HG03469 (cell line): ENCODE data around the gene HAT1.

Experiments used
- ATAC-seq: cut with Tn5 transposase; IDR thresholded peaks from one replicate; pipeline ENCODE4 v1.9.1; 2021; ENCODE audit warnings: mild to moderate bottlenecking, moderate library complexity, moderate number of reproducible peaks; ENCODE audit not compliant: unreplicated experiment

Gene HAT1

DNA sequence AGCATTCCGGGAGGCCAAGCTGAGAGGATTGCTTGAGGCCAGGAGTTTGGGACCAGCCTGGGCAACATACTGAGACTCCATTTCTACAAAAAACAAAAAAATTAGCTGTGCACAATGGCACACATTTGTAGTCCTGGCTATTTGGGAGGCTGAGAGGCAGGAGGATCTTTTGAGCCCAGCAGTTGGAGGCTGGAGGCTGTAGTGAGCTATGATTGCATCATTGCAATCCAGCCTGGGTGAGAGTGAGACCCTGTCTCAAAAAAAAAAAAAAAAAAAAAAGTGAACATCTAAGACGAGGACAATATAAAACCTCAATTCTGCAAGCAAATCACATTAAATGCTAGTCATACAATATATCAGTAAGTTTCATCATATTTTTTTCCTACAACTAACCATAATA, 2.8 kb upstream of the HAT1 start:
- ATAC-seq, result no peak

DNA sequence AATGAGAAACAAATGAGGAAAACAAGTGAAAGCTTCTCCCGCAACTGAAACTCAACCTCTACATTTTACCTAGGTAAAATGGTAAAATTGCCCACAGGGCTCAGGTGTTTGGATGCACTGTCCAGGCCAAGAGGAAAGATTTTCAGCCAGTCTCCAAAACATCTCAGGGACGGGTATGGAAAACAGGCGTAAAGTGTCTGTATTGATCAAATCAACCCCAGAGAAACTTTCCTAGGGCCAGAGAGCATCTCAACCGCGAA, 361 bp upstream of the HAT1 start:
- ATAC-seq, result no peak

DNA sequence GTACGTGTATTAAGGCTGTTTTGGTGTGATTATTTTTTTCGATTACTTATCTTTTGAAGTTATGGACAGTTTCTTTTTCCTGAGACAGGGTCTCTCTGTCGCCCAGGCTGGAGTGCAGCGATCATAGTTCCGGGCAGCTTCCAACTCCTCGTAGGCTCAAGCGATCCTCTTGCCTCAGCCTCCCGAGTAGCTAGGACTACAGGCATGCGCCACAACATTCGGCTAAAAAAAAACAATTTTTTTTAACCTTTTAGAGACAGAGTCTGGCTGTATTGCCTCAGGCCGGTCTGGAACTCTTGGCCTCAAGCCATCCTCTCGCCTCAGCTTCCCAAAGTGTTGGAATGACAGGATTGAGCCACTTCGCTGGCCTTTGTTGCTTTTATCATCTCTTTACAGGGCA, 945 bp downstream of the HAT1 start:
- no peak for ATAC-seq

DNA sequence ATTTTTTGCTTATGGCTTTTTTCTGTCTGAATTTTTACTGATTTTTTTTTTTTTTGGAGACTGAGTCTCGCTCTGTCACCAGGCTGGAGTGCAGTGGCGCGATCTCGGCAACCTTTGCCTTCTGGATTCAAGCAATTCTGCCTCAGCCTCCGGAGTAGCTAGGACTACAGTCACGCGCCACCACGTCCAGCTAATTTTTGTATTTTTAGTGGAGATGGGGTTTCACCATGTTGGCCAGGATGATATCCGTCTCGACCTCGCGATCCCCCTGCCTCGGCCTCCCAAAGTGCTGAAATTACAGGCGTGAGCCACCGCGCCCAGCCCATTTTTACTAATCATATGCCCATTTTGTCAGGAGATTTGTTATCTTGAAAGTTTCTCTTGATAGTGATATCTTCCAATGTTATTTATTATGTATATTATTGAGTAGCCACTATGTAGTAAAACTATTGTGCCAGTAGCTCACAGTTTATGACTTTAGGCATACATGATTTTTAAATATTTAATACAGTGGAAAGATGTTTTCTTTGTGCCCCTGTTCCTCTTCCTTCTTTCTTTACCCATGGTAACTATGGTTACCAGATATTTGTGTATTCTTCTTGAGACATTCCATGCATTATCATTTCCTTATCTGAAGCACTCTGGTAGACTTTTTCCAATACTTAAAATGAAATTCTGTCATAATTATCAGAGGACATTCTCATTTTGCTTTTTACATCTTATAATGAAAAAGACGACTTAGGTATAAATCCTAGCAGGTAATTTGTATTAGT, 2.1 kb downstream of the HAT1 start:
- ATAC-seq, result no peak

DNA sequence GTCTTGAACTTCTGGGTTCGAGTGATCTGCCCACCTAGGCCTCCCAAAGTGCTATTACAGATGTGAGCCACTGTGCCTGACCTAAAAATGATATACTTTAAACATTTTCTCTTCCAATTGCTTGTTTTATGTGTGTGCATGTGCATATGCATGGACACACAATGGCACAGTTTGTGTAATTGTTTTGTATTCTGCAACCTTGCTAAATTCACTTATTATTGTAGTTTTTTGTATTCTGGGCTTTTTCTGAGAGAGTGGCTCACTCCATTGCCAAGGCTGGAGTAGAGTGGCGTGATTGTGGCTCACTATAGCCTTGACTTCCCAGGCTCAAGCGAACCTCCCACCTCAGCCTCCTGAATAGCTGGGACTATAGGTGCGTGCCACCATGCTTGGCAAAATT, 8.1 kb downstream of the HAT1 start:
- no peak for ATAC-seq

DNA sequence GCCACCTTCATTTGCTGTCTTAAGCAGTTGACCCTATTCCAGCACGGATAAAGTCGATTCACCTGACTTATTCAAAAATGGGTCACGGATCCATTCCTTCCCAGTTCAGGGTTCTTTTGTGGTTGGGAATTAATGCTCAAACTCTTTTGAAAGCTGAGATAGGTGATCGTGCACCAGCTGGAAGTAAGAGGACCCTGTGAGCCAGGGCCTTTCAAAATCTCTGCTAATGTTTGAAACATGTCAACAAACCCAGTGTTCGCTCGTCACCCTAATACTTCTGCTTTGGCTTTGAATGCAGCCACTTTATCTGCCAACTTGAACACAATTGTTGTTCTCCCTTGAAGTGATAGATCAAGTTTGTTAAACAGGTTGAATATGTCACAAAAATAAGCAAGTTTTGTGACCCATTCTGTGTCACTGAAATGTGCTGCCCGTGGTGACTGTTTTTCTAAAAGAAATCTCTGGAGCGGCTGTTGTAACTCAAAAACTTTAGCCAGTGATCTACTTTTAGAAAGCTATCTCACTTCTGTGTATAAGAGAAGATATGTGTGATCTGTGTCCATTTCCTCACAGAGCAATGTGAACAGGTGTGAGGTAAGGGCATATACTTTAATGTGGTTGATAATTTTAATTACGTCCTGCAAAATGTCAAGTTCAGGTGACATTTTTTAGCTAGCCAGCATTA, 16.9 kb downstream of the HAT1 start:
- no peak for ATAC-seq

DNA sequence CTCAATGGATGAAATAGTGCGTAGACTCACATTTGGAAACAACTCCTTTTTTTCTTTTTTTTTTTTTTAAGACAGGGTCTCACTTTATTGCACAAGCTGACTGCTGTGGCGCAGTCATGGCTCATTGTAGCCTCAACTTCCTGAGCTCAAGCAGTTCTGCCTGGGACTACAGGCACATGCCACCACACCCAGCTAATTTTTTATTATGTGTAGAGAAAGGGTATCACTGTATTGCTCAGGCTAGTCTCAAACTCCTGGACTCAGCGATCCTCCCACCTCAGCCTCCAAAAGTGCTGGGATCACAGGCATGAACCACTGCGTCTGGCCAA, 17.4 kb downstream of the HAT1 start:
- ATAC-seq, result no peak

DNA sequence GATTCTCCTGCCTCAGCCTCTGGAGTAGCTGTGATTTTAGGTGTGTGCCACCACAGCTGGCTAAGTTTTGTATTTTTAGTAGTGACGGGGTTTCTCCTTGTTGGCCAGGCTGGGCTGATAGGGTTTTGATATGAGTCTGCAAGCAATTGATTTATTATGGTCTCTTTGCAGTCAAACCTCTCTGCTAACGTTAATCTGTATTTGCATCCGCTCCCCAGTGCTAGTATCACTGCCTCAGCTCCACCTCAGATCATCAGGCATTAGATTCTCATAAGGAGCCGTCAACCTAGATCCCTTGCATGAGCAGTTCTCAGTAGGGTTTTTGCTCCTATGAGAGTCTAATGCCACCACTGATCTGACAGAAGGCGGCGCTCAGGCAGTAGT, 19.0 kb downstream of the HAT1 start:
- ATAC-seq, result no peak

DNA sequence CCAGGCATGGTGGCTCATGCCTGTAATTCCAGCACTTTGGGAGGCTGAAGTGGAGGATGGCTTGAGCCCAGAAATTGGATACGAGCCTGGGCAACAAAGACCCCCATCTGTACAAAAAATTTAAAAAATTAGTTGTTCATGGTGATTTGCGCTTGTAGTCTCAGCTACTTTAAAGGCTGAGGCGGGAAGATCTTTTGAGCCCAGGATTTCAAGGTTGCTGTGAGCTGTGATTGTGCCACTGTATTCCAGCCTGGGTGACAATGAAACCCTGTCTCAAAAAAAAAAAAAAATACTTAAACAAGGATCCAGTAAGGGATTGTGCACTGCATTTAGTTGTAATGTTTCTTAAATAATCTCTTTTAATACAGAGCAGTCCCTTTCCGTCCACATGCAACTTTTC, 21.6 kb downstream of the HAT1 start:
- no peak for ATAC-seq

DNA sequence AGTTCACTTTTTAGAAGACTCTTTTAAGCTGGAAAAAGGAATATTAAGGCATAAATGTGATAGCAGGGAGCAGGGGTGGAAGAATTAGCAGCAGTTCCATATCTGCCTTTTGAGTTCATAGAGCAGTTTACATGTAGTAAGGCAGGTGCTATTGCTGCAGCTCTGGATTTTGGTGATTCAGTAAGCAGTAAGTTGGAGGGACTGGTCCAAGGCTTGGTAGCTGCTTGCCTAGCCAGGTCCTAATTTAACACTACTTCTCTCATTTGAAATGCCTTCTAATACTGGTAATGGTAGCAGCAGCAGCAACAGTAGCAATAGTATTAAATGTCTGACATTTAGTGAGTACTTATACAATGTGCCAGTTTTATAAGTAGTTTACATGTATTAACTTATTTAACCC, 30.0 kb downstream of the HAT1 start:
- ATAC-seq, result no peak

DNA sequence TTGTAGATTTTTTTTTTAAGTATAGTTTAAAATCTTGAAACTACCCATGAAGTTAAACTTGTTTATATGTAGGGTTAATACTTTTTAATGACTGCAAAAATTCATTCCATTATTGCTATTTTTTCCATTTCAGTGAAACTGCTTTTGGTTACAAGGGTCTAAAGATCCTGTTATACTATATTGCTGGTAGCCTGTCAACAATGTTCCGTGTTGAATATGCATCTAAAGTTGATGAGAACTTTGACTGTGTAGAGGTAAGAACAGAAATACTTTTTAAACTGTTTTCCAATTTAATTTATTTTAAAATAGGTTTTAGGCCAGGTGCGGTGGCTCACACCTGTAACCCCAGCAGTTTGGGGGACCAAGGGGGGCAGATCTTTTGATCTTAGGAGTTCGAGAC, 30.5 kb downstream of the HAT1 start:
- ATAC-seq, result no peak

DNA sequence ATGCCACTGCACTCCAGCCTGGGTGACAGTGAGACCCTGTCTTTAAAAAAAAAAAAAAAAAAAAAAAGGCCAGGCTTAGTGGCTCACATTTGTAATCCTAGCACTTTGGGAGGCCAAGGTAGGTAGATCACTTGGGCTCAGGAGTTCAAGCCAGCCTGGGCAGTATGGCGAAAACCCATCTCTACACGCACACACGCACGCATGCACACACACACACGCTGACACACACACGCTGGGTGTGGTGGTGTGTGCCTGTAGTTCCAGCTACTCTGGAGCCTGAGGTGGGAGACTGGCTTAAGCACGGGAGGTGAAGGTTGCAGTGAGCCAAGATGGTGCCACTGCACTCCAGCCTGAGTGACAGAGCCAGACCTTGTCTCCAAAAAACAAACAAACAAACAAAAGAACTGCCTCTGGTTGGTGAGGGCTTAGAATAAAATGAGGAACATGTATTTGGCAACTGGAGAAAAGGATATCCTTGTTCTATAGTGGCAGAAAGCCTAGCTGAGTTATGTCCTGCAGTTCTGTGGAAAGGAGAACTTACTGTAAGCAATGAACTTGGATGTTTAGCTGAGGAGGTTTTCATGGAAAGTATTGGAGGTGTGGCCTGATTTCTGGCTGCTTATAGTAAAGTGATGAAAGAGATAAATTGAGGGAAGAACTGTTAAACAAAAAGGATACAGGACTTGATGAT, 34.0 kb downstream of the HAT1 start:
- no peak for ATAC-seq

DNA sequence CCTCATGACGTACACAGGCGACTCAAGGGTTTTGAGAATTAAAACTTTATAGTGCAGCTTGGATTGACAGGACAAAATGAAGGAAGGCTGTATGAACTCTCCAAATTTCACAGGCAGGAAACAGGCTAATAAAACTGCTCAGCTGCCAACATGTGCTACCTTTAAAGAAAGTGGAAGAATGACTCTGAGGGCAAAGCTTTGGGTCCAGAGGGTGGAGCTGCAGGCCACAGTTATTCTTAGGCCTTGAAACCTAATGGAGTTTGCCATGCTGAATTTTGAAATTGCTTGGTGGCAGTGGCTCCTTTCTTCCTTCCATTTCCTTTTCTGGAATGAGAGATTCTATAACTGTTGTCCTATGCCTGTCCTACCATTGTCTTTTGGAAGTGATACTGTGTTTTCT, 34.8 kb downstream of the HAT1 start:
- no peak for ATAC-seq

DNA sequence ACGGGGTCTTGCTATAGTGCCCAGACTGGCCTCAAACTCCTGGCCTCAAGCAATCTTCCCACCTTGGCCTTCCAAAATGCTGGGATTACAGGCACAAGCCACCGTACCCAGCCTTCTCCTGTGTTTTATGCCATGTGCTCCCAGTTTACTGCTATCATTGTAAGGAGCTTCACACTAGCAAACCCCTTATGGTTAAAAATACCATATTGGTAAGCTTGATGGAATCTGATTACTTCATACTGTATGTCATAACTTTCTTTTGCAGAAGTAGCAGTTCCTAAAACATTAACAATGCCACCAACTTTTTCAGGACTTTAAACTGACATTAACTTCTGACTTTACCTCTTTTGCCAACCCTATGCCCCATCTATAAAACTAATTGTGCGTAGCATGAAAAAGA, 36.2 kb downstream of the HAT1 start:
- ATAC-seq, result no peak

DNA sequence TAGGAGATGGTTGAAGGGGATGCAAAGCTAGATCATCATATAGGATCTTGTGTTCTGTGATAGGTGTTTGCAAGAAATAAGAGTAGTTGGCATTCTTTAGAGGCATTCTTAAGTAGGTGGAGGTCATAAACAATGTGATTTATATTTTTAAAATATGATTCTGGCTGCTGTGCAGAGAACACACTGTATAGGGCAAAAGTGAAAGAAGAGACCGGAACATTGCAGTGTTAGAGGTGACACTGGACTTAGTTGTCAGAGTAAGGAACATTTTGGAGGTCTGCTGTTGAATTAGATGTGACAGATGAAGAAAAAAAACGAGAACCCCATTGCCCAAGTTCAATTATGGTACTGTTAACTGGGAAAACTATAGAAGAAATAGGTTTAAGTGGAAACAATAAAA, 37.7 kb downstream of the HAT1 start:
- ATAC-seq, result no peak

DNA sequence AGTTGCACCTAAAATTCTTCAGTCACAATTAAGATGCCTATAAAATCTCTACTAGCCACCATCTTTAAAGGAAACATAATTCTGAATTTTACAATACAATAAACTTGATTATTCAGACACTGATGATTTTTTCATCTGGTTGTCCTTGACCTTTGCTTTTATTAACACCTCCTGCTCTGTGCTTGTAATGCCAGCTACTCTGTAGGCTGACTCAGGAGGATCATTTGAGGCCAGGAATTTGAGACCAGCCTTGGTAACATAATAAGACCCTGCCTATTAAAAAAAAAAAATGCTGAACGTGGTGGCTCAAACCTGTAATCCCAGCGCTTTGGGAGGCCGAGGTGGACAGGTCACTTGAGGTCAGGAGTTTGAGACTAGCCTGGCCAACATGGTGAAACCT, 38.3 kb downstream of the HAT1 start:
- no peak for ATAC-seq

DNA sequence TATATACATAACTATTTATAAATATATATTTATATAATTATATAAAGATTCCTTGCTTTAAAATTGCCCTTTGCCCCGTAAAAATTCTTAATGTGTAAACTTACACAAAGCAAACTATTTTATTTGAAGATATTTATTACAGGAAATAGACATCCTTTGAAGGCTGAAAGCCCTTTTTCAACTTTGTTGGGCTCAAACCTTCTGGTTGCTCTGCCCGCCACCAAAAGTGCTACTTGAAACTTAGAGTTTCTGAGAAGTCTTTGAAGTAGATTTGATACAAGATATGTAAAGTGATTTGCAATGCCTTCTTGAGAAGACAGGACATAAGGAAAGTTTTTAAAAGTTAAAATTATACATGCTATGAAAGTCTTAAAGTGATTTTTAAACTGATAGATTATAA, 40.9 kb downstream of the HAT1 start:
- ATAC-seq, result no peak

DNA sequence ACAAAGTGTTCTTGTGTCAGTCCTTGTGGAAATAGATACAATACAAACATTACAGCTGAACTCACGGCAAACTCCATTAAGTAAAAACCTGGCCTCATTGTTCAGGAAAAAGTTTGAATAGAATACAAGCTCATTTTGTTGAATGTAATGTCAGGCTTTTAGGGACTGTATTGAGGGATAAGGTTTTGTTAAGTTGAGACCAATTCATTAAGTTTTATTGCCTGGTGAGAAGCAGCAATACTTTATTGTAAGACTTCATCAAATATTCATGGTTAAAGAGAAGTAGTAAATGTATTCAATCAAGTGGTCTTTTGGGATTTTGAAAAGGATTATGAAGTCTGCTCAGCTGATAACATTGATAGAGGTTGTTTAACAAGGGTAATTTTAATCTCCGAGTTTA, 42.0 kb downstream of the HAT1 start:
- no peak for ATAC-seq

DNA sequence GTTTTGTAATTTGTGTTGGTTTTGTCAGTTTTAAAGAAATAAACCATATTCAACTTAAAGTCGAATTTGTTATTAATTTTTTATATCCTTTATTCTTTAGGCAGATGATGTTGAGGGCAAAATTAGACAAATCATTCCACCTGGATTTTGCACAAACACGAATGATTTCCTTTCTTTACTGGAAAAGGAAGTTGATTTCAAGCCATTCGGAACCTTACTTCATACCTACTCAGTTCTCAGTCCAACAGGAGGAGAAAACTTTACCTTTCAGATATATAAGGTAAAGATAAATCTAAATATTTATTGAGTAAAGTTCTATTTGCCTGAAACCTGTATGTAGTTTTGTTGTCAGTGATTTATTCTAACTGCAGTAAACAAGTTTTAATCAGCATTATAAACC, 43.0 kb downstream of the HAT1 start:
- no peak for ATAC-seq

DNA sequence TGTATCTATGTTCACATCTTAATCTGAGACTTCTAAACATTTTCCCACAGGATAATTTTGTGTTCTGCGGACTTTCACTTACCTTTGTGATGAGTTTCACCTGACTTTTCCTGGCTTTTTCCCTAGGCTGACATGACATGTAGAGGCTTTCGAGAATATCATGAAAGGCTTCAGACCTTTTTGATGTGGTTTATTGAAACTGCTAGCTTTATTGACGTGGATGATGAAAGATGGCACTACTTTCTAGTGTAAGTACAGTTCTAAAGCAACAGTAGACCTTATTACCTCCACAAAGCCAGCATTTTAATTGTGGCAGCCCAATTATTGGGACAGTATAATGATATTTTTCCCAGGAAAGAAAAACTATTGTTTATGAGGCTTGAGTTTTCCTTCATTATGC, 43.4 kb downstream of the HAT1 start:
- no peak for ATAC-seq

DNA sequence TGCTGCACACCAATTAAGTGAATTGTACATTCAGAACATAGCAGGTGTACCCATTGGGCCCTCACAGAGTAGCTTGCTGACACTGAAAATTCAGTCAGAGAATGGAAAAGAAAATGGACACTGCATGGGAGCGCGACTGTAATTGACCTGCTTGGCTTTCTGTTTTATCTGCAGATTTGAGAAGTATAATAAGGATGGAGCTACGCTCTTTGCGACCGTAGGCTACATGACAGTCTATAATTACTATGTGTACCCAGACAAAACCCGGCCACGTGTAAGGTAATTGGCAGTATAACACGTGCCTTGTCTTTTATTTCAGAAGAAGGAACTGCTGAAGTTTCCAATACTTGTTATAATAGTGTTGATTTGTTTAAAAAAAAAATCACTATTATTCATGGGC, 44.0 kb downstream of the HAT1 start:
- ATAC-seq, result no peak

DNA sequence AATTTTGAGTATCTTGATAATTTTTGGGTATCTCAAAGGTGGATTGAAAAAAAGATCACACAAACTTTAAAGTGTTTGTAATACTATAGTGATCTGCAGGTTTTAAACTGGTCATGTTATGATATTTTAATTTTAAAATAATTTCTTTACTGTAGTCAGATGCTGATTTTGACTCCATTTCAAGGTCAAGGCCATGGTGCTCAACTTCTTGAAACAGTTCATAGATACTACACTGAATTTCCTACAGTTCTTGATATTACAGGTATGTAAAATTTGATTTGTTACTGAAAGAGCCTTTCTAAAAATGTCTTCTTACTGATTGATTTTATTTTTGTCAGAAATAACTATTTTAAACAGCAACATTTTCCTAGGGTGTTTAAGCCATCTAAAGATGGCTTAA, 44.4 kb downstream of the HAT1 start:
- ATAC-seq, result no peak

DNA sequence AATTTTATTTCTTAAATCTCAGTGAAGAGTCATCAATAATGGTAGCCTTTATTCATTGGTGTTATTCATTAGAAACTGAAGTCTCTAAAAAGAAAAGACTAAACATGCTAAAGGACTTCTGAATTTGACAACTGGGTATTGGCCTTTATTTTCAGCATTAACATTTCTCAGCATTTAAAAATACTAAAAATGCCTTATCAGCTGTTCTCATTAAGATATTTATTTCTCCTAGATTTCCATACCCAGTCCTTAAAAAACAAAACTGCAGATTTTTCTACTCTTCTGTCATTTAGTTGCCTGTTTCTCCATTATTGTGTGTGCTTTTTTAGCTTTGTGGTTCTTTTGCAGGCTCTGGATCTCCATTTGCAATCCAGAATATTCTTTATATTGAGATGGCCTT, 46.2 kb downstream of the HAT1 start:
- no peak for ATAC-seq
